ENCODE results near the gene GRPEL2.

The GRPEL2 gene, protein sequence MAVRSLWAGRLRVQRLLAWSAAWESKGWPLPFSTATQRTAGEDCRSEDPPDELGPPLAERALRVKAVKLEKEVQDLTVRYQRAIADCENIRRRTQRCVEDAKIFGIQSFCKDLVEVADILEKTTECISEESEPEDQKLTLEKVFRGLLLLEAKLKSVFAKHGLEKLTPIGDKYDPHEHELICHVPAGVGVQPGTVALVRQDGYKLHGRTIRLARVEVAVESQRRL

GRCh38 chr5:149345147-149345891, at the start of gene GRPEL2:
Gene GRPEL2 (plus strand): TSS chr5:149345499. CDS start chr5:149345540, 41 bp downstream.
- DNase-seq, result peak; percentile 95 to 96

DNA sequence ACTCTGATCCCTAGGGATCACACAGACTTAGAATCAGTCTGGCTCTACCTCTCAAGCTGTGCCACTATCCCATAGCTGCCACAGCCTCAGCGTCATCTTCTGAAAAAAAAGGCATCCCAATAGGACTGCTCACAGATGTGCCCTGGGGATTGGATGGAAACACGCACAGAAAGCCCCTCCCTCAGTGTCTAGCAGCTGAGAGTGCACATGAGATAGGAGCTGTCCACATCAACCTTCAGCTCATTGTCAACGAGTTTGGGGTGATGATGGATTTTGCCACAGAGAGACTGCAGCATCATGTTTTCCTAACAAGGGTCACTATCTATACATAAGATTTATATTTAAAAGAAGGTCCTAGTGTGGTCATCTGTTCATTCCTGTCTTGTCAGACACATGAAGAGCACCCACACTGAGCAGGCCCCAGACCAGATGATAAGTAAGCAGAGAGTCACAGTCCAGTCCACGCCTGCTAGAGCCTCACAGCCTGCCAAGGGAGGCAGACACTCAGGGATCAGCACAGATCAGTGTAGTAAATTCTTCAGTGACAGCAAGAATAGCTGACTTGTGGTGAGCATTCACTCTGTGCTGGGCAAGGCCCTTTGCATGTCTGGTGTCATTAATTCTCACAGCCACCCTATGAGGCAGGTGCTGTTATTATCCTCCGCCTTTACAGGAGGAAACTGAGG, 47.8 kb upstream of the GRPEL2 start:
- DNase-seq, result no peak

DNA sequence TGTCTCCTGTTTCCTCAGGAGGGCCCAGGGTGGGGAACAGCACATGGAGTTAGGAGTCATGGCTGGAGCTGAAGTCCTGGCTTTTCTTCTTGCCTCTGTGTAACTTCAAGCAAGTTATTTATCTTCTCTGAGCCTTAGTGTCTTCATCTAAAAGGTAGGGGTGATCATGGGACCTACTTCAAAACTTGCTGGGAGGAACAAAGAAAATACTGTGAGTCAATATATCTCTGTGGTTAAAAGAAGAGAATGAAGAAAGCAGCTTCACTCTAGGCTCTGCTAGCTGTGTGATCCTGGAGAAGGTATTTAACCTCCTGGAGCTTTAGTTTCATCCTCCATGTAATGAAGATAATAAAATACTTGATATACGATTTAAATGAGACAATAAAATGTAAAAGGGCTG, 47.1 kb upstream of the GRPEL2 start:
- DNase-seq, result no peak

GRCh38 chr5:149298842-149299404, 46.4 kb upstream of the GRPEL2 start:
- no peak for DNase-seq

GRCh38 chr5:149299451-149300054, 45.7 kb upstream of the GRPEL2 start:
- no peak for DNase-seq

- DNase-seq, result no peak
Observed at GRCh38 chr5:149300441-149300840, 44.9 kb upstream of the GRPEL2 start.

DNA sequence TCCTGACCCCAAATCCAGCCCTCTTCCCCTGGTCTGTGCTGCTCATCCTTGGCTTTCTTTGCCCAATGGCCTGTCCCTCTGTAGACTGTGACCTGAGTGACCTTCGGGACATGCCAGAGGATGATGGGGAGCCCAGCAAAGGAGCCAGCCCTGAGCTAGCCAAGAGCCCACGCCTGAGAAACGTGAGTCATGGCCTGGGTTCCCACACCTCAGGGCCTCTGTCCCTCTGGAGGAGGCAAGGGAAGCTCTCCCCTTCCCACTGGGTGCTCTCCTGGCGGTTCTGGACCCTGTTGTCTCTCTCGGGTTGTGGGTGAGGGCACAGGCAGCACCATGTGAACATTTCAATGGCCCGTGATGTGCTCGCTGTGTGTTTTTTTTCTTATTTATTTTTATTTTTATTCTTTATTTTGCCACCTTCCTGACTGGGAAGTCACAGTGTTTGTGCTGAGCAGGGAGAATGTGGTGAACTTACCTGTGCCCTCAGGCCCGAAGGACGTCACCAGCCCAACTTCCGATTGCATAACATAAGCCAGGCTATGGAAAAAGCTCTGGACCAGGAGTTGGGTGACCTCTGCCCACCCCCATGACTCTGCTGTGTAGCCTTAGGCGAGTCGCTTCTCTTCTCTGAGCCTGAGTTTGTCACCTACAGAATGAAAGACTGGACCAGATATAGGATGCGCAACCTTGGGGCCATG, 44.1 kb upstream of the GRPEL2 start:
- DNase-seq, result no peak

DNA sequence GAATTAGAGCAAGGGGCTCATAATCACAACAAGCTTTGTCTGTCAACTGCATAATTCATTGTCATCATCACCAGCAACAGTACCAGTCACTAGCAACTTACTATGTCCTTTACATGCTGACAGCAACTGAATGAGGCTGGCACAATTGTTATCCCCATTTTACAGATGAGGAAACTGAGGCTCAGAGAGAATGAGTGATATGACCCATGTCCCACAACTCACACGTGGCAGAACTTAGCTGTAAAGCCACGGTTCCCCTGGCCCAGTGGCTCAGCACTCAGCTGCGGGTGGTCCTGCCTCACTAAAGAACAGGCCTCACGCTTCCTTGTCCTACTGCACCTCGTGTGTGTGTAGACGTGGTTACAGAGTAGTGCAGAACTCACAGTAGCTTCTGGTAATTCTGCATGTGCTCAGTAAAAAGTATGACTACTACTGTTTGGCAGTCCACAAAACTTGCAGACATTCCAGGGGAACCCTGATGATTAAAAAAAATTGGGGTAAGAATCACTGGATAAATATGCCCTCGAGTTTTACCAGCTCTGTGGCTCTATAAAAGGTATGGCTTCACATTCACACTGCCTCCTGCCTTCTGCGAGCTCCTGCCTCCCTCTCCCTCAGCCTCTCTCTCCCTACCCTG, 43.4 kb upstream of the GRPEL2 start:
- no peak for DNase-seq

- DNase-seq, result no peak
Observed at GRCh38 chr5:149302641-149303040, 42.7 kb upstream of the GRPEL2 start.

GRCh38 chr5:149303210-149303609, 42.1 kb upstream of the GRPEL2 start:
- DNase-seq, result no peak

GRCh38 chr5:149304195-149305078, 40.9 kb upstream of the GRPEL2 start:
- DNase-seq, result no peak

GRCh38 chr5:149309354-149309753, 35.9 kb upstream of the GRPEL2 start:
- no peak for DNase-seq

- DNase-seq, result no peak
Observed at GRCh38 chr5:149310488-149310887, 34.8 kb upstream of the GRPEL2 start.

DNA sequence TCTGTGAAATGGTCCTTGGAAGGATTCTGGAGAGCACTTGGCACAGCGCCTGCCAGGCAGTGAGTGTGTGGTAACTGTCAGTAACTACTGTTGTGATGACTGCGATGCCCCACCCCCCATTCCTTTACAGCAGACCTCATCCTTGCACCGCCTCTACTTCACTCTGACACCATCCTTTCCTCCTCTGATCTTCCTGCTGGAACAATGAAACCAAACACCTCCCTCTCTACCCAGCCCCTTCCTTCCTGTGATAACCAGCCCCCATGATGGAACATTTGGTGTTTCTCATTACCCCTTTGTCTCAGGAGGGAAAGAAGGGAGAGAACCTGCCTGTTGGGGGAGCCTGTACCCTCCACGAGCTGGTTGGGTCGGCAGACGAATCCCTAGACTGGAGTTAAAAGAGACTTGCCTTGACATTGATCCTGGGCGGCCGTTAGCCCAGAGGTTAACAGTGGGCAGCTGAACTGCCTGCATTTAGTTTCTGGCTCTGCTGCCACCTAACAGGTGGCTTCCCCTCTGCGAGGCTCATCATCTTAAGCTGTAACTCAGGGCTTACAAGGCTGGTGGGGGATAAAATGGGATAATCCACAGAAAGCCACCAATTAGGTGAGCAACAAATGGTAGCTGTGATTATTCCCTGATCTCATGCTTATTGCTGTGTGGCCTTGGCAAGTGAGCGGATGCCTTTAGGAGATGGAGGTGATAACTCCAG, 34.2 kb upstream of the GRPEL2 start:
- DNase-seq, result no peak

GRCh38 chr5:149313151-149313841, 32.0 kb upstream of the GRPEL2 start:
- DNase-seq, result no peak

GRCh38 chr5:149314571-149315111, 30.7 kb upstream of the GRPEL2 start:
- DNase-seq, result no peak

DNA sequence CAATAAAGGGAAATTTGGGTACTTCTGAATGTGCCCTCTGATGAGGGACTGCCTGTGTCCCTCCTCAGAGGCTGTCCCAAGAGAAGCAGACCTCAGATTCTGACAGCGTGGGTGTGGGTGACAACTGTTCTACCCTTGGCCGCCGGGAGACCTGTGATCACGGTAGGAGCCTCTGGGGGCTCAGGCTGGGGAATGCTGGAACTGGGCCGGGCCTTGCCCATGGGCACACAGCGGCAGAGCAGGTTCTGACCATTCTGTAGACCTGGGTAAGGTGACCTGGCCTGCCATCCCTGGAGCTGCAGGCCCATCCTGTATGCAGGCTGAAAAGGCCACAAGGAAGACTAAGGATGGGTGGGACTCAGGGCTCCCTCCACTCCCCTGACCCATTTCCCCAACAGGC, 29.5 kb upstream of the GRPEL2 start:
- no peak for DNase-seq

DNA sequence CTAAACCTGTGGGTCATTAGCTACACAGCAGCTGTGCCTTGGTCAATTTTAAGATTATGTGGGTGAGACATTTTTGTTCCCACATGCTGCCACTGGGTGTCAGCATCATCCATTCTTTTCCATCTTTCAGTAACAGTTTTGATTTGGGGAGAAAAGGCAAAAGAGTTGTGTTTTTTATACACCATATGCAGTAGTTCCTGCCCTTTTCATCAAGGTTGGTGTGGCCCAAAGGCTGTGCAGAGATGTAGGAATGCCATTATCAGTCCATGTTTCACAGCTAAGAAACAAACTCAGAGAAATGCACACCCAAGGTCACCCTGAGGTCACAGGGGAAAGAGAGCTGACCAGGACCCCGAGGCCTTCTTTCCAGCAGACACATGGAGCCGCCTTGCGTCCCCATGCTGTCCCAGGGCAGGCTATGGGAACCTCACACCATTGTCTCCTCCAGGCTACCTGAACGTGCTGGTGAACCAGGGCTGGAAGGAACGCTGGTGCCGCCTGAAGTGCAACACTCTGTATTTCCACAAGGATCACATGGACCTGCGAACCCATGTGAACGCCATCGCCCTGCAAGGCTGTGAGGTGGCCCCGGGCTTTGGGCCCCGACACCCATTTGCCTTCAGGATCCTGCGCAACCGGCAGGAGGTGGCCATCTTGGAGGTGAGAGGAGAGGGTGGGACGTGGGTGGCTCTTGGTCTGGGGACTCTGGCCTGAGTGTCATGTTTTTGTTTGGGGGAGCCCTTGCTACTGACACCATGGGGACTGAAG, 27.8 kb upstream of the GRPEL2 start:
- DNase-seq, result peak; percentile 15 to 20

DNA sequence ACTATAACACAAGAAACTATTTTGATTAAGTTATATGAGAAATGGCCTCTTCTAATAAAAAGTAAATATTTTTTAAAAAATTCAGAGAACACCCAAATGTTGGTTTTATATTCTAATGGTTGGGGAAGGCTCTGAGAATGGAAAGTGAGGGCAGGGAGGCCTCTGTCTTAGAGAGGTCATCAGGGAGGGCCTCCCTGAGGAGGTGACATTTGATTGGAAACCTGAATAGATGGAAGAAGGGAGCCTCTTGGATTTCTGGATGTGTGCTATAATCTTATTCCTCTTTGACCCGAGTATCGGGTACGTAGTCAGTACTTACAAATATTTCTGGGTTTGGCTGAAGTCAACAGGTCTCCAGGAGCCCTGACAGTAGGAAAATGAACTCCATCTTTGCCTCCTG, 26.1 kb upstream of the GRPEL2 start:
- no peak for DNase-seq
